ENCODE results near the gene KATNAL1.

Gene KATNAL1

GRCh38 chr13:30334663-30335386 lies 27.5 kb upstream of the KATNAL1 start:
- CTCF ChIA-PET, result interaction anchor here (0.6 to 0.9 kb wide), 4 partner anchors 15 to 751 kb away, joined by 3 to 4 read pairs (median 3); no protein-coding TSS in a partner anchor
- POLR2A ChIA-PET, result no interaction called here
- DNase-seq (ENCODE audit: extremely low spot score), result peak; percentile 68

GRCh38 chr13:30333616-30334015 lies 26.3 kb upstream of the KATNAL1 start:
- ChIA-PET POLR2A (no interaction called here), CTCF (interaction anchor here (0.8 to 1.1 kb wide), 2 partner anchors 29 to 201 kb away, joined by 3 read pairs; no protein-coding TSS in a partner anchor)
- DNase-seq (ENCODE audit: extremely low spot score), result no peak
- TF ChIP-seq LEF1 (IDR thresholded peaks at IDR 0.05; ENCODE audit: borderline replicate concordance), result no peak
- TF ChIP-seq PKNOX1 (IDR thresholded peaks at IDR 0.05), result peak; percentile 15; the same call in 1 of the 2 replicates
- TF ChIP-seq TARDBP (IDR thresholded peaks at IDR 0.05), result no peak

More at GRCh38 chr13:30334663-30335386, 27.5 kb upstream of the KATNAL1 start:
- TF ChIP-seq L3MBTL2 (conservative IDR thresholded peaks at IDR 0.05) (no peak), HDGF (IDR thresholded peaks at IDR 0.05; ENCODE audit: borderline replicate concordance) (no peak), ELF4 (IDR thresholded peaks at IDR 0.05) (no peak), ZNF384 (IDR thresholded peaks at IDR 0.05) (no peak), NFRKB (IDR thresholded peaks at IDR 0.05) (no peak), ARNT (IDR thresholded peaks at IDR 0.05) (no peak), FOXM1 (IDR thresholded peaks at IDR 0.05; ENCODE audit: borderline replicate concordance) (no peak), SUZ12 (IDR thresholded peaks at IDR 0.05) (no peak), FOXA1 (IDR thresholded peaks at IDR 0.05) (no peak), CTBP1 (IDR thresholded peaks at IDR 0.05; ENCODE audit: borderline replicate concordance) (no peak), LEF1 (IDR thresholded peaks at IDR 0.05; ENCODE audit: borderline replicate concordance) (no peak), BHLHE40 (IDR thresholded peaks at IDR 0.05; ENCODE audit: borderline replicate concordance) (no peak), SP1 (IDR thresholded peaks at IDR 0.05) (no peak), FOXK2 (IDR thresholded peaks at IDR 0.05) (no peak), TARDBP (IDR thresholded peaks at IDR 0.05) (no peak), PKNOX1 (IDR thresholded peaks at IDR 0.05) (no peak)

- DNase-seq (ENCODE audit: extremely low spot score), result no peak
- TF ChIP-seq BHLHE40 (IDR thresholded peaks at IDR 0.05; ENCODE audit: borderline replicate concordance) (no peak), LEF1 (IDR thresholded peaks at IDR 0.05; ENCODE audit: borderline replicate concordance) (no peak), HDGF (IDR thresholded peaks at IDR 0.05; ENCODE audit: borderline replicate concordance) (no peak), TARDBP (IDR thresholded peaks at IDR 0.05) (no peak), SUZ12 (IDR thresholded peaks at IDR 0.05) (no peak), L3MBTL2 (conservative IDR thresholded peaks at IDR 0.05) (no peak), ELF4 (IDR thresholded peaks at IDR 0.05) (no peak), NFRKB (IDR thresholded peaks at IDR 0.05) (no peak), CTBP1 (IDR thresholded peaks at IDR 0.05; ENCODE audit: borderline replicate concordance) (no peak), ZNF384 (IDR thresholded peaks at IDR 0.05) (no peak), PKNOX1 (IDR thresholded peaks at IDR 0.05) (no peak), FOXA1 (IDR thresholded peaks at IDR 0.05) (no peak), FOXK2 (IDR thresholded peaks at IDR 0.05) (no peak), SP1 (IDR thresholded peaks at IDR 0.05) (no peak), FOXM1 (IDR thresholded peaks at IDR 0.05; ENCODE audit: borderline replicate concordance) (no peak), ARNT (IDR thresholded peaks at IDR 0.05) (no peak)
- CTCF ChIA-PET, result interaction anchor here (1.1 kb wide), 1 partner anchor 200 kb away, joined by 3 read pairs; no protein-coding TSS in a partner anchor
- POLR2A ChIA-PET, result no interaction called here
Measured at GRCh38 chr13:30332456-30333143, 25.2 kb upstream of the KATNAL1 start.

- POLR2A ChIA-PET, result no interaction called here
Measured at GRCh38 chr13:30331331-30331771, 24.0 kb upstream of the KATNAL1 start.

GRCh38 chr13:30329009-30329585 lies 21.7 kb upstream of the KATNAL1 start:
- CTCF ChIA-PET, result interaction anchor here (0.5 kb wide), 1 partner anchor 344 kb away, joined by 3 read pairs; no protein-coding TSS in a partner anchor
- POLR2A ChIA-PET, result no interaction called here
- DNase-seq (ENCODE audit: extremely low spot score), result no peak
- TF ChIP-seq SUZ12 (IDR thresholded peaks at IDR 0.05) (no peak), L3MBTL2 (conservative IDR thresholded peaks at IDR 0.05) (no peak), FOXA1 (IDR thresholded peaks at IDR 0.05) (no peak), ELF4 (IDR thresholded peaks at IDR 0.05) (no peak), CTBP1 (IDR thresholded peaks at IDR 0.05; ENCODE audit: borderline replicate concordance) (no peak), BHLHE40 (IDR thresholded peaks at IDR 0.05; ENCODE audit: borderline replicate concordance) (no peak), PKNOX1 (IDR thresholded peaks at IDR 0.05) (no peak), NFRKB (IDR thresholded peaks at IDR 0.05) (no peak), ZNF384 (IDR thresholded peaks at IDR 0.05) (no peak), TARDBP (IDR thresholded peaks at IDR 0.05) (no peak)

More at GRCh38 chr13:30331331-30331771, 24.0 kb upstream of the KATNAL1 start:
- CTCF ChIA-PET, result no interaction called here
- no peak for DNase-seq (ENCODE audit: extremely low spot score)
- TF ChIP-seq ZNF384 (IDR thresholded peaks at IDR 0.05), result no peak
- no peak for TF ChIP-seq CTBP1 (IDR thresholded peaks at IDR 0.05; ENCODE audit: borderline replicate concordance)
- TF ChIP-seq ELF4 (IDR thresholded peaks at IDR 0.05), result no peak
- TF ChIP-seq FOXK2 (IDR thresholded peaks at IDR 0.05), result no peak

All from HEK293T (cell line).